Testis (tissue), 2 donors: ENCODE measurements around the gene GAB2.

Experiments
- POLR2A ChIP-seq: fragments of 450-650 bp; IDR thresholded peaks from one replicate; pipeline ENCODE4 v1.6.1; 2017; ENCODE audit warnings: antibody characterized with exemption, mild to moderate bottlenecking, moderate library complexity
- TF ChIP-seq, protein P1 (sequence below), 3 experiments: fragments of 450-650 bp in 2 of 3; fragments of 200-600 bp in 1 of 3; sonication (generic) in 1 of 3; IDR thresholded peaks; one replicate each; pipeline ENCODE4 v1.5.1; 2016 to 2019; ENCODE audit warnings: antibody characterized with exemption in 3 of 3, mild to moderate bottlenecking in 2 of 3, moderate library complexity in 1 of 3

DNA sequence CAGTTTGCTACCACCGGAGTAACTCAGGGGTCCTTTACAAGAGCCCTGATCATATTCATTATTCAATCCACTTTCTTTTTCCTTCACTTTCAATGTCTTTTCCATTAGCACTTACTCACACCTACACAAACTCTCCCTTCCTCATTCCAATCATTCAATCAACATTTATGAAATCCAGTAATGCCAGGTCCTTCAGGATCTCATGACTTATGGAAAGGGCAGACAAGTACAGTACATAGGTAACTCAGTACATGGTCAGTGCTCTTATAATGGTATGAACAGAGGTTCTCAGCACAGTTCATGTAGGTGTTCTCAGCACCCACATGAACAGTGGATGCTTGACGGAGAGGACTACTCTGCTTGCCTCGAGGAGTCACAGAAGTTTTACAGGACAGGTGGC is 122.3 kb downstream of the GAB2 start:
- TF ChIP-seq, protein P1, sequence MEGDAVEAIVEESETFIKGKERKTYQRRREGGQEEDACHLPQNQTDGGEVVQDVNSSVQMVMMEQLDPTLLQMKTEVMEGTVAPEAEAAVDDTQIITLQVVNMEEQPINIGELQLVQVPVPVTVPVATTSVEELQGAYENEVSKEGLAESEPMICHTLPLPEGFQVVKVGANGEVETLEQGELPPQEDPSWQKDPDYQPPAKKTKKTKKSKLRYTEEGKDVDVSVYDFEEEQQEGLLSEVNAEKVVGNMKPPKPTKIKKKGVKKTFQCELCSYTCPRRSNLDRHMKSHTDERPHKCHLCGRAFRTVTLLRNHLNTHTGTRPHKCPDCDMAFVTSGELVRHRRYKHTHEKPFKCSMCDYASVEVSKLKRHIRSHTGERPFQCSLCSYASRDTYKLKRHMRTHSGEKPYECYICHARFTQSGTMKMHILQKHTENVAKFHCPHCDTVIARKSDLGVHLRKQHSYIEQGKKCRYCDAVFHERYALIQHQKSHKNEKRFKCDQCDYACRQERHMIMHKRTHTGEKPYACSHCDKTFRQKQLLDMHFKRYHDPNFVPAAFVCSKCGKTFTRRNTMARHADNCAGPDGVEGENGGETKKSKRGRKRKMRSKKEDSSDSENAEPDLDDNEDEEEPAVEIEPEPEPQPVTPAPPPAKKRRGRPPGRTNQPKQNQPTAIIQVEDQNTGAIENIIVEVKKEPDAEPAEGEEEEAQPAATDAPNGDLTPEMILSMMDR (IDR thresholded peaks at IDR 0.05), result no peak
- TF ChIP-seq POLR2A, result no peak
